PC-9 (cell line): ENCODE measurements around the gene SPPL2B.

ENCODE experiments used
- CTCF ChIP-seq: fragments of 200-600 bp; sonication (generic); conservative IDR thresholded peaks from 2 replicates; pipeline ENCODE4 v1.6.1; 2017; ENCODE audit warnings: mixed run types, antibody characterized with exemption, mild to moderate bottlenecking, moderate library complexity
- EZH2 ChIP-seq: fragments of 200-600 bp; sonication (generic); IDR thresholded peaks from 2 replicates; pipeline ENCODE4 v1.8.0; 2017; ENCODE audit warnings: antibody characterized with exemption, low read depth

- TF ChIP-seq CTCF = no peak
- TF ChIP-seq EZH2 = no peak
These were observed 7.5 kb upstream of the SPPL2B start for GRCh38 chr19:2320939-2321338.
